SK-N-DZ (cell line): ENCODE measurements around the gene RHOT1. TPM values are rescaled to one million over a fixed set of nuclear protein-coding genes. Genes with fewer than 3 reads are reported as not detected.
A peak's percentile ranks its signal among the peaks of the same experiment; 100 is the strongest.
"Not testable (repeated sequence)": the region's sequence is repeated elsewhere in the genome, so short reads cannot be mapped to it uniquely, and the experiment has no call there.

ENCODE experiments used
- DNase-seq: peaks from one replicate; pipeline ENCODE4 v3.0.0-alpha.2; 2015; ENCODE audit warnings: low spot score
- polyA plus RNA-seq, 2 experiments: library from polyadenylated mRNA; depleted of rRNA; stranded (reverse); fragments of >200 nt; gene quantifications; 2 replicates each; pipeline ENCODE4 v1.2.3, GENCODE V29; 2014

RHOT1 gene
- polyA plus RNA-seq (2014; cell fraction: cytosol; rRNA removed) = 65.5 and 69.8 TPM in 2 replicates
- 48.5 and 63.6 TPM in 2 replicates for polyA plus RNA-seq (2014; cell fraction: nucleus; rRNA removed)

GRCh38 chr17:32142038-32142856 is at the start of gene RHOT1:
RHOT1 (plus strand) TSS chr17:32142502; CDS start chr17:32142693, 191 bp downstream.
- DNase-seq = peak; percentile 85

- no peak for DNase-seq
These were observed 42.6 kb upstream of the RHOT1 start for GRCh38 chr17:32099686-32100085.

- not testable (repeated sequence) for DNase-seq
These were observed 42.0 kb upstream of the RHOT1 start for GRCh38 chr17:32100323-32100722.

- no peak for DNase-seq
These were observed 41.2 kb upstream of the RHOT1 start for GRCh38 chr17:32100971-32101631.

GRCh38 chr17:32102172-32102571 is 40.1 kb upstream of the RHOT1 start:
- DNase-seq = no peak

- DNase-seq = no peak
These were observed 39.6 kb upstream of the RHOT1 start for GRCh38 chr17:32102646-32103186.

GRCh38 chr17:32103476-32104113 is 38.7 kb upstream of the RHOT1 start:
- no peak for DNase-seq

DNA sequence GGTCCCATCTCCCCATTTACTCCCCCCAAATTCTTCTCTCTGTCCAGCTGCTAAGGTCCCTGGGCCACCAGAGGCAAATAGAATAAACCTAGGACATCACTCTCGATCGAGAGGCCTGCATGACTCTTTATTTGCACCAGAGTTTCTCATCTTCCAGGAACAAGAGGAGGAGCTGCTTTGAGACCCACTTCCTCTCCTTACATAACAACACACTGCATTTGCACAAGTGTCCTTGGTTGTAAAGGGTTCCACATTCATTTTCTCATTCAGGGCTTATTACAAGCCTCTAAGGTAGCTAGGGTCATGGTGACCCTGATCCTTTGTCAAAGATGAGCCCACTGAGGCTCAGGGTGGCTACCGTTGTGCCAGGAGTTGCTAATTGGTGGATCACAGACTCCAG is 38.1 kb upstream of the RHOT1 start:
- no peak for DNase-seq

GRCh38 chr17:32106471-32106981 is 35.8 kb upstream of the RHOT1 start:
- not testable (repeated sequence) for DNase-seq

DNA sequence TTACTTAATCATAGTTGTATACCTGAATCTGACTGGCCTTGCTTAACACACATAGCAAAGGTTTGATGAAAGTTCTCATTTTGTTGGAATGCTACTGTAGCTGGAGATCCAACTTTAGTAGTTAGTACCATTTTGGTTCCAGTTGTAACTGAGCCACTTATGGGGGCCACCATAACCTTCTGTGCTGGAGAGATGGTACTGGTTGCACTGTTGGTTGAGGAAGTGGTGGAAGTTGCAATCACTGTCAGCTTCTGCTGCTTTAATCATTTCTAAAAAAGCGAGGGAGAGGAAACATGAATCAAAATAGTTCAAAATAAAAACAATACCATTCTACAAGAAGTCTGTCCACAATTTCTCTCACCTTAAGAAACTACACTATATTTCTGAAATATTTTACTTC is 35.1 kb upstream of the RHOT1 start:
- DNase-seq = not testable (repeated sequence)

GRCh38 chr17:32110596-32110995 is 31.7 kb upstream of the RHOT1 start:
- no peak for DNase-seq

DNA sequence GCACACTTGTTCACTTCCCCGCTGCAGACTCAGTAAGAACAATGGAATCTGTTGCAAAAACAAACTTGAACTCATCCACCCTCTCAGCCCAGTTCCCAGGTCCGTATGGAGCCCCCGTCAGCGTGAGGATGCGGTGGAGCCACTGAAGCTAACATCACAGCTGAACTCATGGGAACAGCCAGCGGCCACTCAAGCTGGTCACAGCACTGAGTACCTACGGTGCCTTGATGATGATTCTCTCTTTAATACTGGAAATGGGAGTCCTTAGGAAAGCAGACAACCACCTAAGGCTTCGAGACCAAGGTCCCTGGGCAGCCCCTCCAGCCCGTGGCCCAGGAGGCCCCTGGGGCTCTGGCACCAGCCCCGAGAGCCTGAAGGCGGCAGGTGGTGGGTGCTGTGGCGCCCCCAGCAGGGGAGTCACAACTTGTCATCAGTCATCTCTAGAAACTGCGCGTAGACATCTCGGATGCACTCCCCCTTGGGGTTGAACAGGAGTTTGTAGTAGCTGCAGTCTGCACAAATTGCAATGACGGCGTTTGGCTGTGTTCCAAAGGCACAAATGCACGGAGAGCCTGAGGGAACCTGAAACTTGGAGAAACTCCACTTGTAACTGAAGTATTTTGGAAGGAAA is 31.0 kb upstream of the RHOT1 start:
- peak; percentile 74 for DNase-seq

GRCh38 chr17:32112416-32112815 is 29.9 kb upstream of the RHOT1 start:
- DNase-seq = no peak

DNA sequence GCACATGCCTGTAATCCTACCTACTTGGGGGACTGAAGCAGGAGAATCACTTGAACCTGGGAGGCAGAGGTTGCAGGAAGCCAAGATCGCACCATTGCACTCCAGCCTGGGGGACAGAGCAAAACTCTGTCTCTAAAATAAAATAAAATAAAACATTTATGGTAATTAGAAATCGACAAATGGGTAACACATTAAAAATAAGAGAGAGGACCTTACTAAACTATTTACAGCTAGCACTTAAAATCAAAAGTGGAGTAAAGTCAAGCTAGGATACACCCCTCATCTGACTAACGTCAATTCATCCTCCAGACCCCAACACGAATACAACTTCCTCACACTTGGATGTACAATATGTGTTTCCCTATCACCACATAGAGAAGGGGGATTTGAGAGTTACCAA is 27.8 kb upstream of the RHOT1 start:
- DNase-seq = no peak

GRCh38 chr17:32115546-32115945 is 26.8 kb upstream of the RHOT1 start:
- DNase-seq = not testable (repeated sequence)

- no peak for DNase-seq
These were observed 25.4 kb upstream of the RHOT1 start for GRCh38 chr17:32116937-32117336.

DNA sequence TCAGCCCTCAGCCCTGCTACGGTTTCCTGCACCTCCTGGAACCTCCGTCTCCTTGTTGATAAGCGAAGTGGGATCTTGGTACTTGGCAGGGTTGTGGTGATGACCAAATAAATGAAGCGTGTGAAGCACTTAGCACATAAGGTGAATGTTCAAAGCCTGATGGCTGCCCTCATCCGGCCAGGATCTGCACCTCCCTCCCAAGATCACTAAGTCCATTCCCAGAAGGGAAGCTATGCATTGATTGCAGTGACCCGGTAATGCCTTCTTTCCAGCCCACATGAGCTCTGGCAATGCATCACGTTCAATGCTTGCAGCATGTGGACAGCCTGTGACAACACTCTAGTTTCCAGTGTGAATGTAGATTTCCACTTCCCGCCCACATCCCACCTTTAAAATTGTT is 24.9 kb upstream of the RHOT1 start:
- no peak for DNase-seq

DNA sequence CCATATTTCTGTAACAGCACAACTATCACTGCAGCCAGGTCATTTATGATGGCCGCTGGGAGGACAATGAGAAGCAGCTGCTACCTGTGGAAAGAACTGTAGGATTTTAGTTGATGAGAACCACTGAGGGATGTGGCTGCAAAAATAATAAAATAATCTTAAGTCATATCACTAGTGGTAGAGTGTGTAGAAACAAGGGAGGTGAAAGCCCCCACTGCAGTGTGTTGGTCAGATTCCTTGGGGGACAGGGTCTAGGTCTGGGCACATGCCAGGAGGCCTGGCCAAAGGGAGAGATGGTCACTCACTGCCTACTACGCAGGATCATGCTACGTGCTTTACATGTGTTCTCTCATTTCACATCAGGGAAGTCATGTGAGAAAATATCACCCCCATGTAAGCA is 24.2 kb upstream of the RHOT1 start:
- DNase-seq = not testable (repeated sequence)

DNA sequence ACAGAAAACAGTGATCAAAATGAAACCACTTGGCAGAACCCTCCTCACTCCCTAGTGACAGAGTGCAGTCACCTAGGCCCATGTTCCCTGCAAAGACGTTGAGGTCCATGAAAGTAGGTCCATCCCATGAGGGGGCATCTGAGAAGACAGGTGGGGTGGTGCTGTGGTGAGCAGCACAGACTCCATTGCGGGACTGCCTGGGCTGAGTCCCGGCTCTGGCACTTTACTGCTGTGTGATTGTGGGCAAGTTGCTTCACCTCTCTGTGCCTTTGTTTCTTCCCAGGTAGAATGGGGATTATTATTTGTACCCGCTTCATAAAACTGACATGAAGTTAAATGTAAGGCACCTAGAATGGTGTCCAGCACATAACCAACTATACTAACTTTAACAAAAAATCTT is 23.5 kb upstream of the RHOT1 start:
- DNase-seq = no peak

- DNase-seq = no peak
These were observed 22.2 kb upstream of the RHOT1 start for GRCh38 chr17:32120141-32120540.

- DNase-seq = no peak
These were observed 21.6 kb upstream of the RHOT1 start for GRCh38 chr17:32120716-32121115.
